Hematopoietic multipotent progenitor cell treated with erythropoietin and hydrocortisone succinate and interleukin-3 and kit ligand, for 4 days (in vitro differentiated cells): ENCODE data around the gene FNDC3A.

Source experiments
- DNase-seq: peaks from one replicate; pipeline ENCODE4 v3.0.0-alpha.2; 2015

The FNDC3A gene

DNA sequence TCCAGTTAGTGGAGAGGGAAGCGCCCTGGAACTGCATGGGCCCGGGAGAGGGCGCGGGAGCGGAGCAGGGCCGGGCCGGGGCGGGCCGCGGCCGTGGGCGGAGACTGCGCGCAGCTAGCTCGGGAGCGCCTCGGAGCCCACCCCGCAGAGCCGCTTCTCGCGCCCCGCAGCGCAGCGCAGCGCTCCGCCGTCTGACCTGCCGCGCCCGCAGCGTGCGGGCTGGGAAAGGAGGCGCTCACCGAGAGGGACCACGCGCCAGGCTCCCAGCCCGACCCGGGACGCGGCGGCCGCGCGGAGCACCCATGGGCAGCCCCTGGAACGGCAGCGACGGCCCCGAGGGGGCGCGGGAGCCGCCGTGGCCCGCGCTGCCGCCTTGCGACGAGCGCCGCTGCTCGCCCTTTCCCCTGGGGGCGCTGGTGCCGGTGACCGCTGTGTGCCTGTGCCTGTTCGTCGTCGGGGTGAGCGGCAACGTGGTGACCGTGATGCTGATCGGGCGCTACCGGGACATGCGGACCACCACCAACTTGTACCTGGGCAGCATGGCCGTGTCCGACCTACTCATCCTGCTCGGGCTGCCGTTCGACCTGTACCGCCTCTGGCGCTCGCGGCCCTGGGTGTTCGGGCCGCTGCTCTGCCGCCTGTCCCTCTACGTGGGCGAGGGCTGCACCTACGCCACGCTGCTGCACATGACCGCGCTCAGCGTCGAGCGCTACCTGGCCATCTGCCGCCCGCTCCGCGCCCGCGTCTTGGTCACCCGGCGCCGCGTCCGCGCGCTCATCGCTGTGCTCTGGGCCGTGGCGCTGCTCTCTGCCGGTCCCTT lies 244.5 kb downstream of the FNDC3A start, which contains the start of gene MLNR:
TSS of gene MLNR (plus strand) at position 303 of the 820 bp plus-strand sequence. CDS start at position 303, 0 bp downstream.
- DNase-seq = peak; percentile 75

GRCh38 chr13:49220856-49221589 lies 245.3 kb downstream of the FNDC3A start:
- DNase-seq = peak; percentile 32

DNA sequence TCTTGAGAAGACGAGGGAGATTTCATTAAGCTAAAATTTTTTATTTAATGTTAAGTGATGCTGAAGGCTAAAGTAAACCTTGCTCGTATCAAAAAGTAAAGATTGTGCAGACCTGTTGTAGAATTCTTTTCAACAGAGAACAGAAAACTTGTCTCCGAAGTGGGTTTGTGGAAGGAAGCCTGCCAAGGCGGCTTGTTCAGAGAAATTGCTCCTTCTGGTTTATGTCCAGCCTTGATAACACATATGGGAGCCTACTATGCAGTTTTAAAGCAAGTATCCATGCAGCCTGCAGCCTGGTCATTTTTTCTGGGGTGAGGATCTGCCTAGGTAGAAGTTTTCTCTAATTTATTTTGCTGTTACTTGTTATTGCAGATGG lies 245.9 kb downstream of the FNDC3A start:
- no peak for DNase-seq

GRCh38 chr13:49225223-49226042 lies 249.7 kb downstream of the FNDC3A start:
- DNase-seq = no peak

DNA sequence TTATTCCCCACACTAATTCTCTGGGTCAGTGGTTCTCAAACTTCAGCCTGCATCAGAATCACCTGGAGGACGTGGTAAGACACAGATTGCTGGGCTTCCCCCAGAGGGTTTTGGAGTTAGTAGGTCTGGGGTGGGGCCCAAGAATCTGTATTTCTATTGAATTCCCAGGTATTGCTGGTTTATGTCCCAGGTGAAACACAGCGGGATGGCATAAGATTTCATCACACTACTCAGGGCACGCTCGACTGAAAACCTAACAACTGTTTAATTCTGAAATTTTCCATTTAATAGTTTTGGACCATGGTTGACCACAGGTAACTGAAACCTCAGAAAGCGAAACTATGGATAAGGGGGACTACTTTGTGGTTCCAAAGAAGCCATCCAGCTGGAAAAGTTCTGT lies 250.9 kb downstream of the FNDC3A start:
- no peak for DNase-seq

- DNase-seq = no peak
Measured at GRCh38 chr13:49234741-49235140, 259.0 kb downstream of the FNDC3A start.

DNA sequence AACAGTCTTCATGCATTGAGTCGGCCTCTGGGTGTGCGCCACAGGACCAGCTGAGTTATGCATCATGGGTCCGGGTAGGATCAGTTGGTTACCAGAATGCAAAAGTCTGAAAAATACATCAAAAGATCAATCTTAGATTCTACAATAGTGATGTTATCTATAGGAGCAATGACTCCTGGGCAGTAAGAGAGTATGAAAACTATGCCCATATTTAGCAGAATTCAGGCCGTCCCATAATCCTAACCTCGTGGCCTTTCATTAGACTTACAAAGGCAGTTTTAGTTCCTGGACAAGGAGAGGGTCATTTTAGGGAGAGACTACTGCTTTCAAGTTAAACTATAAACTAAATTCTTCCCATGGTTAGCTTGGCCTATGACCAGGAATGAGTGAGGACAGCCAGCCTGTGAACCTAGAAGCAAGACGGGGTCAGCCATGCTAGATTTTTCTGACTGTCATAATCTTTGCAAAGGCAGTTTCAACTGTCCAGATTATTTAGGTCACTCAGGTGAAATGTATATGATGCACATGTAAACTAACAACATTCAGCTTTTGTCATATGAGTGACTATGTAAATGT lies 260.2 kb downstream of the FNDC3A start:
- no peak for DNase-seq

GRCh38 chr13:49238621-49239020 lies 262.9 kb downstream of the FNDC3A start:
- no peak for DNase-seq

- peak; percentile 72 for DNase-seq
Measured at GRCh38 chr13:49240017-49240416, 264.3 kb downstream of the FNDC3A start.

DNA sequence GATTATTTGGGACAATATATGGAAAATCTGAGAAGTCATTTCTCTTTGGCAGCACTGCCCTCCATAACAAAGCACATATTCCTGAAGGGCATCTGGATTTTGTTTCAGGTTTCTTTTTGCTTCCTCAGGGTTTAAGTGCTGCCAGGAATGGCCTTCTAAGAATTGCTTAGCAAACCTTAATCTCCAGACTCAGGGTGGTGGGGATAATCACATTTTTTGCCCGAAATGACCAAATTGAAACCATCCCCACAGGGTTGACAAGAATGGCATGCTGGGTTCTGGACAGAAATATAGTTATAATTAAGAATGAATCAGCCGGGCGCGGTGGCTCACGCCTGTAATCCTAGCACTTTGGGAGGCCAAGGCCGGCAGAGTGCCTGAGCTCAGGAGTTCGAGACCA lies 265.6 kb downstream of the FNDC3A start:
- no peak for DNase-seq

DNA sequence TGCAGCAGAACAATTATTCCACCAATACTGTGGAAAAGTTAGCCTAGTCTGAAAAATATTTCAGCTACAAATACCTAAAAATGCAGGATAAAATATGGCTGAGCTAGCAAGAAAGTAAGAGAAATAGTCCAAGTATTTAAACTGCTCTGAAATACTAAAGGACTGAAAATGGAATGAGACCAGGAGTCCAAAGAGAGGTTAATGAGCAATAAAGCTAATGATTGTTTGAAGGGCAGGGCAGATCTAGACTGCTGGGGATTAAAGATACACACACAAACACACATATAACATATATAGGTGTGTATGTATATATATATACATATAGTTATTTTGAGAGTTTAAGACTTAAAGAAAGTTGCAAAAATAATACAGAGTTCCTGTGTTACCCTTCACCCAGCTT lies 269.4 kb downstream of the FNDC3A start:
- no peak for DNase-seq

GRCh38 chr13:49246850-49247642 lies 271.3 kb downstream of the FNDC3A start:
- peak; percentile 39 for DNase-seq

DNA sequence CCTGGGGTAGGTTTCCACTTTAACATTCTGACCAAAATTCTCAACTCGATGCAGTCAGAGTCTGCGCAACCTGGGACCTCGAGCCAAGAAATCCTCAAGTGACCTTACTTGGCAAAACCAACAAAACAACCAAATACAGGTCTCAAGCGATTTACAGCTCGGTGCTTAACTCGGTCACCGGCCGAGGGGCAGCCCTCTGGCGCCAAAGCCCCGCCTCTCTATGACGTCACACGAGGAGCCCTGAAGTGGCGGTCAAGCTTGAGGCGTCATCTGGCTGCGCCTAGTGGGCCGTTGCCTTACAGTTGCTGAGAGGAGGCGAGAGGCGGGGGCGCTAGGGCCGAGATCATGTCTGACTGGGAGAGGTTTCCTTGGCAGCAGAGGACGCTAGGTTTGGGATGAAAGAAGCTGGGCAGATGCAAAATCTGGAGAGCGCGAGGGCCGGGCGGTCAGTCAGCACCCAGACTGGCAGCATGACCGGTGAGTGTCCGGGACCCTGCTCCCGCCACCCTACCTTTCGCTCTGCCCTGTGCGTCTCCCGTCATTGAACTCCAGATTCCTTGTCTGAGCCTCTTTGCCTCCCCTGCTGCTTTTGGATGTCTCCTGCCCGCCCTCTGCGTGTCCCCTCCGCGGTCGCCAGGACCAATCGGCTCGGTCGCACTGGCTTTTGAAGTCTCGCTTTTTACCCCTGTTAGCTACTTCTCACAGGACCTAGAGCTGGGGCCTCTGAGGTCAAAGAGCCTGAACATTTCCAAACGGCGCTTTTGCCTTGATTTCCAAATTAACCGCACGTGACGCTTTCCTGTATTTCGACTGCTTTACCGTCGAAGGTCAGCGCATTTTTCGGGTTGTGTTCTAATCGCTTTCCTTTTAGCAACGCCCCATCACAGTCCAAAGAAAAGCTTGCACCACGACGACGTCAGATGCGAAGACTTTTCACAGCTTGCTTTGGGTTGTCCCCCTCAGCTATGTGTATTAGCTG lies 272.2 kb downstream of the FNDC3A start, which contains the start of gene CDADC1:
TSS of gene CDADC1 (plus strand) at position 283 of the 979 bp plus-strand sequence. CDS start at position 396, 113 bp downstream.
- DNase-seq = peak; percentile 99

GRCh38 chr13:49248622-49249002 lies 272.9 kb downstream of the FNDC3A start:
- DNase-seq = peak; percentile 53

DNA sequence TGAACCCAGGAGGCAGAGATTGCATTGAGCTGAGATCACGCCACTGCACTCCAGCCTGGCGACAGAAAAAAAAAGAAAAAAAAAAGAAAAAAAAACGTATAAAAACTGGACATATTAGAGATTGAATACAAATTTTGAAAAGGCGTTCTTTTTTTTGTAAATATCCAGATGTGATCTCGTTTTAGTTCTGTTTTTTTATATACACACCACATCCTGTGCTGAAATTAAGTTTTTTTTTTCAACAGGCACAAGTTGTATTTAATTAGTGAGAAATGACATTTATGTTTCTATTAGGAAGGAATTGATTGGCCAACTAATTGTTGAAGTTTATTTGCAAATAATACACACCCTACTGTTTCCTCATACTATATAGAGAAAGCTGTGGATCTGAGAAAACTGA lies 275.6 kb downstream of the FNDC3A start:
- peak; percentile 33 for DNase-seq

- peak; percentile 69 for DNase-seq
Measured at GRCh38 chr13:49253310-49253709, 277.6 kb downstream of the FNDC3A start.

- peak; percentile 65 for DNase-seq
Measured at GRCh38 chr13:49254007-49254406, 278.3 kb downstream of the FNDC3A start.

DNA sequence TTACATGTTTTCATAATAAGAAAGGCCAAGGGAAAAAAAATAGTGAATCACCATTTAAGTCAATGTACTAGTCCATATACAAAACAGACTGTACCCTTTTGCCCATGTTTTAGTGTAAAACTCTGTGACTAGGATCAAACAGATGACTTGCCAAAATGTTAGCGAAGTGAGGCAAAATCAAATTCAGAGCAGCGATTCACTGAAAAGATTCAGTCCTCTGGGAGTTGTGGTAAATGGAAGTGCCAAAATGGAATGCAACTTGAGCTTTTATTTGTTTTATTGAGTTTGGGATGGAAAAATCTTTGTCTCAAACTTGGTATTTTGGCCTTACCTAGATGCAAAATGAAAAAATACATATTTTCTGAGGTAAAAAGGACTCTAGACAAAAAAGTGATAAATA lies 281.1 kb downstream of the FNDC3A start:
- DNase-seq = no peak

DNA sequence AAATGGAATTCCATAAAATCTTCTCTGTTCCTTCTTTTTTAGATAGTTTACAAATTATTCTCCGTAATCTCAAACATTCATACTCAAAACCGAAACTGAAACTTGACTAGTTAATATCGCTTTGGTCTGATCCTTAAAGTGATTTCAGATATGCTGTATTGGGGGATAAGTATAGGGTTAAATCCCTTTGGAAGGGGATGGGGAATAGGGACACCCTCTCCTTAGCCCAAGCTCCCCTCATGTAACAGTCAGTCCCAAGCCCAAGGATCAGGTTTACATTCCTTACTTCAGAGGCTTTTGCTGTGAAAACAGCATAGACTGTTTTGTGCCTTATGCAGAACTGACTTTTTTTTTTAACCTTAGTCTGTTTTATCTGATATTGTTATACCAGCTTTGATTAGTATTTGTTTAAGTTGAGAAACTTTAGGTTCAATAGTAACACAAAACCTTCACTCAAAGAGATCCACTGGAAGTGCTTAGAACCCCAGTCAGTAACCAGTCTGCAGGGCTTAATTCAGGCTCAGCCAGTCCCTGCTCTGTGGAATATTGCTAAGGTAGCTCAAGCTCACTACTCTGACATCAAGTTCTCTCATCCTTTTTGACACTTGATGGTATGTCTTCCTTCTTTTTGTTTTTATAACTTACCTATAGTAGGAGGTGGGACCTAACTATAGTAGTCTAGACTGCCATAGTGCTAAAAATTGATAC lies 282.5 kb downstream of the FNDC3A start:
- DNase-seq = peak; percentile 31
